ENCODE results near the gene GPX3. TPM values are rescaled to one million over a fixed set of nuclear protein-coding genes. Genes with fewer than 3 reads are reported as not detected.

GPX3 gene
- total and polyA plus RNA-seq, 2 of the 13 experiments (the other 11 are each of a cell fraction or from before 2014, with no cell fraction given) = 33.8 to 1,892 TPM

DNA sequence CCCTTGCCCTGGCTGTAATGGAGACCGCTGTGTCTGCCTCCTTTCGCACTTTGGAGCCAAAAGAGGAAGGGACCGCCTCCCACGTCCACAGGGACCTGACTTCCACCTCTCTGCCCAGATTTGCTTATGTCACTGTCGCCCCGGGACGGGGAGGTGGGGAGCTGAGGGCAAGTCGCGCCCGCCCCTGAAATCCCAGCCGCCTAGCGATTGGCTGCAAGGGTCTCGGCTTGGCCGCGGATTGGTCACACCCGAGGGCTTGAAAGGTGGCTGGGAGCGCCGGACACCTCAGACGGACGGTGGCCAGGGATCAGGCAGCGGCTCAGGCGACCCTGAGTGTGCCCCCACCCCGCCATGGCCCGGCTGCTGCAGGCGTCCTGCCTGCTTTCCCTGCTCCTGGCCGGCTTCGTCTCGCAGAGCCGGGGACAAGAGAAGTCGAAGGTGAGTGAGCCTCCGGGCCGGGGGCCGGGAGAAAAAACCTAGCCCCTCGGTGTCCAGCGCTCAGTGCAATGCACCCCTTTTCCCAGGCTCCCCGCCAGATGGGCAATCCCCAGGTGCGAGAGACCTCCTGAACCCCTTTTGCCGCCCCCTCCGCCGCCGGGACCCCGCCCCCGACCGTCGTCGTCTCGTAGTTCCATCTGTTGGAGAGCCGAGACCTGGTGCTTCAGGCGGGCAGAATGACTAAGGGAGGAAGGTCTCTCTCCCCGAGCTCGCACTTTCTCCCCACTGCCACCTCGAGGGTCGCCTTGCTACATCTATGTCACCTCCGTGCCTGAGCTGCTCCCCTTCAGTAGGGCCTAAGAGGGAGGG is at the start of gene GPX3 (continued):
- no peak for TF ChIP-seq MATR3 (CRISPR knock-in tag; IDR thresholded peaks at IDR 0.05)
- peak; percentile 74; the same call in 1 of the 2 replicates for TF ChIP-seq ZNF609 (CRISPR knock-in tag; IDR thresholded peaks at IDR 0.05; ENCODE audit: borderline replicate concordance)
- TF ChIP-seq ZNF577 (CRISPR knock-in tag; IDR thresholded peaks at IDR 0.05; ENCODE audit: borderline replicate concordance, low read depth) = no peak
- TF ChIP-seq EP300 (IDR thresholded peaks at IDR 0.05; ENCODE audit: low read depth in 2 of 2, low read length in 2 of 2) = no peak
- TF ChIP-seq EP300 (CRISPR knock-in tag; IDR thresholded peaks at IDR 0.05; ENCODE audit: borderline replicate concordance) = no peak
- no peak for TF ChIP-seq EZH2 (conservative IDR thresholded peaks at IDR 0.05; ENCODE audit: low read depth, low read length)
- TF ChIP-seq ZNF251 (CRISPR knock-in tag; IDR thresholded peaks at IDR 0.05) = no peak
- peak; percentile 49; the same call in 1 of the 2 replicates for TF ChIP-seq ZBTB20 (CRISPR knock-in tag; IDR thresholded peaks at IDR 0.05; ENCODE audit: borderline replicate concordance, low read depth)
- TF ChIP-seq, protein P1, sequence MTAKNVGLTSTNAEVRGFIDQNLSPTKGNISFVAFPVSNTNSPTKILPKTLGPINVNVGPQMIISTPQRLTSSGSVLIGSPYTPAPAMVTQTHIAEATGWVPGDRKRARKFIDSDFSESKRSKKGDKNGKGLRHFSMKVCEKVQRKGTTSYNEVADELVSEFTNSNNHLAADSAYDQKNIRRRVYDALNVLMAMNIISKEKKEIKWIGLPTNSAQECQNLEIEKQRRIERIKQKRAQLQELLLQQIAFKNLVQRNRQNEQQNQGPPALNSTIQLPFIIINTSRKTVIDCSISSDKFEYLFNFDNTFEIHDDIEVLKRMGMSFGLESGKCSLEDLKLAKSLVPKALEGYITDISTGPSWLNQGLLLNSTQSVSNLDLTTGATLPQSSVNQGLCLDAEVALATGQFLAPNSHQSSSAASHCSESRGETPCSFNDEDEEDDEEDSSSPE (CRISPR knock-in tag; IDR thresholded peaks at IDR 0.05) = peak; percentile 53
- TF ChIP-seq, protein P2, sequence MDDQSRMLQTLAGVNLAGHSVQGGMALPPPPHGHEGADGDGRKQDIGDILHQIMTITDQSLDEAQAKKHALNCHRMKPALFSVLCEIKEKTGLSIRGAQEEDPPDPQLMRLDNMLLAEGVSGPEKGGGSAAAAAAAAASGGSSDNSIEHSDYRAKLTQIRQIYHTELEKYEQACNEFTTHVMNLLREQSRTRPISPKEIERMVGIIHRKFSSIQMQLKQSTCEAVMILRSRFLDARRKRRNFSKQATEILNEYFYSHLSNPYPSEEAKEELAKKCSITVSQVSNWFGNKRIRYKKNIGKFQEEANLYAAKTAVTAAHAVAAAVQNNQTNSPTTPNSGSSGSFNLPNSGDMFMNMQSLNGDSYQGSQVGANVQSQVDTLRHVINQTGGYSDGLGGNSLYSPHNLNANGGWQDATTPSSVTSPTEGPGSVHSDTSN (CRISPR knock-in tag; IDR thresholded peaks at IDR 0.05; ENCODE audit: borderline replicate concordance) = no peak
- TF ChIP-seq, protein P3, sequence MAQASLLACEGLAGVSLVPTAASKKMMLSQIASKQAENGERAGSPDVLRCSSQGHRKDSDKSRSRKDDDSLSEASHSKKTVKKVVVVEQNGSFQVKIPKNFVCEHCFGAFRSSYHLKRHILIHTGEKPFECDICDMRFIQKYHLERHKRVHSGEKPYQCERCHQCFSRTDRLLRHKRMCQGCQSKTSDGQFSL (CRISPR knock-in tag; IDR thresholded peaks at IDR 0.05) = no peak
- no peak for TF ChIP-seq ZNF496 (CRISPR knock-in tag; IDR thresholded peaks at IDR 0.05; ENCODE audit: insufficient replicate concordance)
- no peak for TF ChIP-seq SP1 (IDR thresholded peaks at IDR 0.05)
- TF ChIP-seq SP1 (CRISPR knock-in tag; IDR thresholded peaks at IDR 0.05) = peak; percentile 56
- TF ChIP-seq NR2F6 (IDR thresholded peaks at IDR 0.05) = 0 out of 2 replicates have a peak, but pooled peaks have one; percentile 9
- TF ChIP-seq NR2F6 (CRISPR knock-in tag; IDR thresholded peaks at IDR 0.05) = 0 out of 2 replicates have a peak, but pooled peaks have one; percentile 14
- no peak for TF ChIP-seq TRIM24 (CRISPR knock-in tag; IDR thresholded peaks at IDR 0.05)
- TF ChIP-seq EHMT2 (IDR thresholded peaks at IDR 0.05; ENCODE audit: borderline replicate concordance, low read depth, low read length) = no peak
- TF ChIP-seq MIER2 (CRISPR knock-in tag; IDR thresholded peaks at IDR 0.05) = no peak
- TF ChIP-seq, protein P4, sequence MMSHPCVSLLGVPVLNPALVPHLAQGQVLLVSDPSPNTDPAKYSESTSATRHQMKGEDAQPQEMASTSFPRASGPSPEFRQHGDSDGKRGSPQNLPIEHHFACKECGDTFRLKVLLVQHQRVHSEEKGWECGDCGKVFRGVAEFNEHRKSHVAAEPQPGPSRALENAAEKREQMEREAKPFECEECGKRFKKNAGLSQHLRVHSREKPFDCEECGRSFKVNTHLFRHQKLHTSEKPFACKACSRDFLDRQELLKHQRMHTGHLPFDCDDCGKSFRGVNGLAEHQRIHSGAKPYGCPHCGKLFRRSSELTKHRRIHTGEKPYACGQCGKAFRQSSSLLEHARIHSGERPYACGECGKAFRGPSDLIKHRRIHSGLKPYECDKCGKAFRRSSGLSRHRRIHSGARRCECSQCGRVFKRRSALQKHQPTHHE (CRISPR knock-in tag; IDR thresholded peaks at IDR 0.05; ENCODE audit: borderline replicate concordance) = no peak
- peak; percentile 45; the same call in 1 of the 2 replicates for TF ChIP-seq RXRA (CRISPR knock-in tag; IDR thresholded peaks at IDR 0.05)
- 0 out of 2 replicates have a peak, but pooled peaks have one; percentile 19 for TF ChIP-seq CEBPG (CRISPR knock-in tag; IDR thresholded peaks at IDR 0.05)
